HepG2 (cell line): ENCODE measurements around the gene PXT1. TPM values are rescaled to one million over a fixed set of nuclear protein-coding genes. Genes with fewer than 3 reads are reported as not detected.

ENCODE experiments used
- CBFB ChIP-seq: sonication (generic); formaldehyde crosslinking; IDR thresholded peaks from 2 replicates; pipeline ENCODE4 v1.4.0; 2020; ENCODE audit warnings: missing genetic modification reagents
- GTF3A ChIP-seq: sonication (generic); formaldehyde crosslinking; conservative IDR thresholded peaks from 2 replicates; pipeline ENCODE4 v1.4.0; 2020; ENCODE audit warnings: mild to moderate bottlenecking, missing genetic modification reagents
- HIVEP1 ChIP-seq: sonication (generic); formaldehyde crosslinking; IDR thresholded peaks from 2 replicates; pipeline ENCODE4 v1.4.0; 2020; ENCODE audit warnings: mild to moderate bottlenecking, missing genetic modification reagents
- NFATC3 ChIP-seq: sonication (generic); formaldehyde crosslinking; IDR thresholded peaks from 2 replicates; pipeline ENCODE4 v1.5.1; 2020; ENCODE audit warnings: mild to moderate bottlenecking, missing genetic modification reagents
- NFIB ChIP-seq: sonication (generic); formaldehyde crosslinking; IDR thresholded peaks from 2 replicates; pipeline ENCODE4 v1.9.0; 2021; ENCODE audit warnings: missing genetic modification reagents, mild to moderate bottlenecking, borderline replicate concordance
- PLRG1 ChIP-seq: fragments of 450-650 bp; conservative IDR thresholded peaks from 2 replicates; pipeline ENCODE4 v1.6.1; 2016
- SIX1 ChIP-seq: sonication (generic); formaldehyde crosslinking; IDR thresholded peaks from 2 replicates; pipeline ENCODE4 v1.4.0; 2020; ENCODE audit warnings: missing genetic modification reagents, borderline replicate concordance
- TEAD3 ChIP-seq: optimal IDR thresholded peaks from 2 replicates; pipeline ENCODE3; 2016; ENCODE audit warnings: borderline replicate concordance
- ZBTB7A ChIP-seq: sonication (generic); formaldehyde crosslinking; IDR thresholded peaks from 2 replicates; pipeline ENCODE4 v1.8.0; 2022; ENCODE audit warnings: mild to moderate bottlenecking, missing genetic modification reagents
- ZKSCAN5 ChIP-seq: sonication (generic); formaldehyde crosslinking; IDR thresholded peaks from 2 replicates; pipeline ENCODE4 v1.5.1; 2020; ENCODE audit warnings: mild to moderate bottlenecking, missing genetic modification reagents
- ZMYM3 ChIP-seq: sonication (generic); formaldehyde crosslinking; IDR thresholded peaks from 2 replicates; pipeline ENCODE4 v1.5.1; 2020; ENCODE audit warnings: mild to moderate bottlenecking, missing genetic modification reagents
- ZNF143 ChIP-seq: sonication (generic); formaldehyde crosslinking; IDR thresholded peaks from 2 replicates; pipeline ENCODE4 v1.4.0; 2020; ENCODE audit warnings: missing genetic modification reagents
- ZNF672 ChIP-seq: sonication (generic); formaldehyde crosslinking; IDR thresholded peaks from 2 replicates; pipeline ENCODE4 v1.8.1; 2022; ENCODE audit warnings: missing genetic modification reagents
- ZNF749 ChIP-seq: sonication (generic); formaldehyde crosslinking; IDR thresholded peaks from 2 replicates; pipeline ENCODE4 v1.8.0; 2022; ENCODE audit warnings: mild to moderate bottlenecking, missing genetic modification reagents, moderate library complexity, borderline replicate concordance
- ZNF788 ChIP-seq: sonication (generic); formaldehyde crosslinking; IDR thresholded peaks from 2 replicates; pipeline ENCODE4 v1.5.0; 2020; ENCODE audit warnings: mild to moderate bottlenecking, missing genetic modification reagents, borderline replicate concordance
- ZNF879 ChIP-seq: sonication (generic); formaldehyde crosslinking; IDR thresholded peaks from 2 replicates; pipeline ENCODE4 v1.8.1; 2023; ENCODE audit warnings: missing genetic modification reagents
- polyA plus RNA-seq, 8 experiments: library from polyadenylated mRNA; depleted of rRNA in 3 of 8; stranded (reverse) in 7 of 8; unstranded in 1 of 8; fragments of >200 nt; fragmentation: Illumina TruSeq in 4 of 8; extraction: Trizol in 4 of 8; gene quantifications; 2 replicates each; pipeline versions ENCODE4 v1.2.1 to v1.2.3, GENCODE V29; 2011 to 2016; ENCODE audit warnings: low read depth in 4 of 8, missing spikeins in 1 of 8, mixed read lengths in 1 of 8; ENCODE audit not compliant: insufficient read depth in 1 of 8
- total RNA-seq, 5 experiments: library from RNA; depleted of rRNA; stranded (reverse); fragments of >200 nt; fragmentation: Illumina TruSeq; extraction: Trizol; gene quantifications; 2 replicates each; pipeline ENCODE4 v1.2.3, GENCODE V29; 2016; ENCODE audit warnings: low read depth in 1 of 5
- TF ChIP-seq, protein P1 (sequence below): sonication (generic); formaldehyde crosslinking; IDR thresholded peaks from 2 replicates; pipeline ENCODE4 v1.9.0; 2021; ENCODE audit warnings: missing genetic modification reagents, mild to moderate bottlenecking, borderline replicate concordance
- TF ChIP-seq, protein P2 (sequence below): sonication (generic); formaldehyde crosslinking; IDR thresholded peaks from 2 replicates; pipeline ENCODE4 v1.4.0; 2020; ENCODE audit warnings: low read depth, missing genetic modification reagents
- TF ChIP-seq, protein P3 (sequence below): sonication (generic); formaldehyde crosslinking; IDR thresholded peaks from 2 replicates; pipeline ENCODE4 v1.4.0; 2020; ENCODE audit warnings: mild to moderate bottlenecking, missing genetic modification reagents
- TF ChIP-seq, protein P4 (sequence below): sonication (generic); formaldehyde crosslinking; IDR thresholded peaks from 2 replicates; pipeline ENCODE4 v1.5.0; 2020; ENCODE audit warnings: missing genetic modification reagents
- TF ChIP-seq, protein P5 (sequence below): sonication (generic); formaldehyde crosslinking; conservative IDR thresholded peaks from 2 replicates; pipeline ENCODE4 v1.4.0; 2020; ENCODE audit warnings: missing genetic modification reagents

PXT1 gene
- total and polyA plus RNA-seq, 2 of the 13 experiments (the other 11 are each of a cell fraction or from before 2014, with no cell fraction given), result 0.04 TPM; not detected in 1

DNA sequence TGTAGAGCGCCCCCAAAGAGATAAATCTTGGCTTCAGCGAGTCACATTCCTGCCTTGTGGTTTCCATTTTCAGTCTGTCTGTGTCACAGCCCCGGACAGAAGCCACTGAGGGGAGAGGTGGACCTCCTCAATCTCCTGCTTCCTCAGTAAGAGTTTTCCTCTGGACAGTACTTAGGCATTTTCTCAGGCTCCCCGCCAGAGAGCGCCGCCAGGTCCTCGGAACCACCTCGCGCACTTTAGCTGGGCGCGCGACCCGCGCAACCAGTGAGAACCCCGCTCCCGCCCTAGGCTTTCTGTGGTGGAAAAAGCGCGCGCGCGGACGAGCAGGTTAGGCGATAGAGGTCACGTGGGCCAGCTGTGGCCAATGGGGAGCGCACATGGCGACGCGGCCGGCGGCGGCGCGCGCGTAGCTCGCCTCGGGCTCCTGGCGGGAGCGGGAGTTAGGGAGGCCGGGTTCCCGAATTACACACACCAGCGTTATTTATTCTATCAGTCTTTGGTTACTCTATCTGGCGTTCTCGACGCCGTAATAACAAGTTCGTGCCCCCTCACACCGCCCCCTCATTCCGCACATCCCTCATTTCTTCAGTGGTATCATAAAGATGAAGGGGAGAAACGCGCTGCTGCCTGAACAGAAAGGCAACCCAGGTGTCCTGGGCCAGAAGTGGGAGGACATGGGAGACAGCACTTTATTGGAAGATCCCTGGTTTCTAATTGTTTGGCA, 19.4 kb downstream of the PXT1 start (continued):
- TF ChIP-seq GTF3A (CRISPR knock-in tag) (no peak), NFATC3 (CRISPR knock-in tag) (peak; percentile 53; the same call in 1 of the 2 replicates), ZNF879 (CRISPR knock-in tag) (no peak), ZMYM3 (CRISPR knock-in tag) (peak; percentile 47; the same call in 1 of the 2 replicates), ZNF788 (CRISPR knock-in tag) (peak; percentile 91; the same call in 1 of the 2 replicates), CBFB (CRISPR knock-in tag) (peak; percentile 78; the same call in 1 of the 2 replicates), ZNF749 (no peak; the same call in 1 of the 2 replicates), ZBTB7A (no peak), PLRG1 (no peak), TEAD3 (CRISPR knock-in tag) (peak; percentile 85), HIVEP1 (CRISPR knock-in tag) (peak; percentile 87; the same call in 1 of the 2 replicates), NFIB (no peak), ZNF672 (CRISPR knock-in tag) (no peak), ZKSCAN5 (CRISPR knock-in tag) (no peak), SIX1 (CRISPR knock-in tag) (no peak), ZNF143 (CRISPR knock-in tag) (no peak; the same call in 1 of the 2 replicates)
- TF ChIP-seq, protein P1, sequence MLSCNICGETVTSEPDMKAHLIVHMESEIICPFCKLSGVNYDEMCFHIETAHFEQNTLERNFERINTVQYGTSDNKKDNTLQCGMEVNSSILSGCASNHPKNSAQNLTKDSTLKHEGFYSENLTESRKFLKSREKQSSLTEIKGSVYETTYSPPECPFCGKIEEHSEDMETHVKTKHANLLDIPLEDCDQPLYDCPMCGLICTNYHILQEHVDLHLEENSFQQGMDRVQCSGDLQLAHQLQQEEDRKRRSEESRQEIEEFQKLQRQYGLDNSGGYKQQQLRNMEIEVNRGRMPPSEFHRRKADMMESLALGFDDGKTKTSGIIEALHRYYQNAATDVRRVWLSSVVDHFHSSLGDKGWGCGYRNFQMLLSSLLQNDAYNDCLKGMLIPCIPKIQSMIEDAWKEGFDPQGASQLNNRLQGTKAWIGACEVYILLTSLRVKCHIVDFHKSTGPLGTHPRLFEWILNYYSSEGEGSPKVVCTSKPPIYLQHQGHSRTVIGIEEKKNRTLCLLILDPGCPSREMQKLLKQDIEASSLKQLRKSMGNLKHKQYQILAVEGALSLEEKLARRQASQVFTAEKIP, result no peak
- TF ChIP-seq, protein P2, sequence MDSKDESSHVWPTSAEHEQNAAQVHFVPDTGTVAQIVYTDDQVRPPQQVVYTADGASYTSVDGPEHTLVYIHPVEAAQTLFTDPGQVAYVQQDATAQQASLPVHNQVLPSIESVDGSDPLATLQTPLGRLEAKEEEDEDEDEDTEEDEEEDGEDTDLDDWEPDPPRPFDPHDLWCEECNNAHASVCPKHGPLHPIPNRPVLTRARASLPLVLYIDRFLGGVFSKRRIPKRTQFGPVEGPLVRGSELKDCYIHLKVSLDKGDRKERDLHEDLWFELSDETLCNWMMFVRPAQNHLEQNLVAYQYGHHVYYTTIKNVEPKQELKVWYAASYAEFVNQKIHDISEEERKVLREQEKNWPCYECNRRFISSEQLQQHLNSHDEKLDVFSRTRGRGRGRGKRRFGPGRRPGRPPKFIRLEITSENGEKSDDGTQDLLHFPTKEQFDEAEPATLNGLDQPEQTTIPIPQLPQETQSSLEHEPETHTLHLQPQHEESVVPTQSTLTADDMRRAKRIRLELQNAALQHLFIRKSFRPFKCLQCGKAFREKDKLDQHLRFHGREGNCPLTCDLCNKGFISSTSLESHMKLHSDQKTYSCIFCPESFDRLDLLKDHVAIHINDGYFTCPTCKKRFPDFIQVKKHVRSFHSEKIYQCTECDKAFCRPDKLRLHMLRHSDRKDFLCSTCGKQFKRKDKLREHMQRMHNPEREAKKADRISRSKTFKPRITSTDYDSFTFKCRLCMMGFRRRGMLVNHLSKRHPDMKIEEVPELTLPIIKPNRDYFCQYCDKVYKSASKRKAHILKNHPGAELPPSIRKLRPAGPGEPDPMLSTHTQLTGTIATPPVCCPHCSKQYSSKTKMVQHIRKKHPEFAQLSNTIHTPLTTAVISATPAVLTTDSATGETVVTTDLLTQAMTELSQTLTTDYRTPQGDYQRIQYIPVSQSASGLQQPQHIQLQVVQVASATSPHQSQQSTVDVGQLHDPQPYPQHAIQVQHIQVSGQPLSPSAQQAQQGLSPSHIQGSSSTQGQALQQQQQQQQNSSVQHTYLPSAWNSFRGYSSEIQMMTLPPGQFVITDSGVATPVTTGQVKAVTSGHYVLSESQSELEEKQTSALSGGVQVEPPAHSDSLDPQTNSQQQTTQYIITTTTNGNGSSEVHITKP (CRISPR knock-in tag), result peak; percentile 23; the same call in 1 of the 2 replicates
- TF ChIP-seq, protein P3, sequence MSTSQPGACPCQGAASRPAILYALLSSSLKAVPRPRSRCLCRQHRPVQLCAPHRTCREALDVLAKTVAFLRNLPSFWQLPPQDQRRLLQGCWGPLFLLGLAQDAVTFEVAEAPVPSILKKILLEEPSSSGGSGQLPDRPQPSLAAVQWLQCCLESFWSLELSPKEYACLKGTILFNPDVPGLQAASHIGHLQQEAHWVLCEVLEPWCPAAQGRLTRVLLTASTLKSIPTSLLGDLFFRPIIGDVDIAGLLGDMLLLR, result peak; percentile 25
- TF ChIP-seq, protein P4, sequence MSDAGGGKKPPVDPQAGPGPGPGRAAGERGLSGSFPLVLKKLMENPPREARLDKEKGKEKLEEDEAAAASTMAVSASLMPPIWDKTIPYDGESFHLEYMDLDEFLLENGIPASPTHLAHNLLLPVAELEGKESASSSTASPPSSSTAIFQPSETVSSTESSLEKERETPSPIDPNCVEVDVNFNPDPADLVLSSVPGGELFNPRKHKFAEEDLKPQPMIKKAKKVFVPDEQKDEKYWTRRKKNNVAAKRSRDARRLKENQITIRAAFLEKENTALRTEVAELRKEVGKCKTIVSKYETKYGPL, result no peak
- TF ChIP-seq, protein P5, sequence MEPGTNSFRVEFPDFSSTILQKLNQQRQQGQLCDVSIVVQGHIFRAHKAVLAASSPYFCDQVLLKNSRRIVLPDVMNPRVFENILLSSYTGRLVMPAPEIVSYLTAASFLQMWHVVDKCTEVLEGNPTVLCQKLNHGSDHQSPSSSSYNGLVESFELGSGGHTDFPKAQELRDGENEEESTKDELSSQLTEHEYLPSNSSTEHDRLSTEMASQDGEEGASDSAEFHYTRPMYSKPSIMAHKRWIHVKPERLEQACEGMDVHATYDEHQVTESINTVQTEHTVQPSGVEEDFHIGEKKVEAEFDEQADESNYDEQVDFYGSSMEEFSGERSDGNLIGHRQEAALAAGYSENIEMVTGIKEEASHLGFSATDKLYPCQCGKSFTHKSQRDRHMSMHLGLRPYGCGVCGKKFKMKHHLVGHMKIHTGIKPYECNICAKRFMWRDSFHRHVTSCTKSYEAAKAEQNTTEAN (CRISPR knock-in tag), result 0 out of 2 replicates have a peak, but pooled peaks have one; percentile 27
